Left forelimb (tissue), 1 donor: Measurements from ENCODE around the gene SMYD3.

Source experiments
- DNase-seq: peaks from one replicate; pipeline ENCODE4 v3.0.0-alpha.2; 2018; ENCODE audit warnings: low spot score

SMYD3 gene

DNA sequence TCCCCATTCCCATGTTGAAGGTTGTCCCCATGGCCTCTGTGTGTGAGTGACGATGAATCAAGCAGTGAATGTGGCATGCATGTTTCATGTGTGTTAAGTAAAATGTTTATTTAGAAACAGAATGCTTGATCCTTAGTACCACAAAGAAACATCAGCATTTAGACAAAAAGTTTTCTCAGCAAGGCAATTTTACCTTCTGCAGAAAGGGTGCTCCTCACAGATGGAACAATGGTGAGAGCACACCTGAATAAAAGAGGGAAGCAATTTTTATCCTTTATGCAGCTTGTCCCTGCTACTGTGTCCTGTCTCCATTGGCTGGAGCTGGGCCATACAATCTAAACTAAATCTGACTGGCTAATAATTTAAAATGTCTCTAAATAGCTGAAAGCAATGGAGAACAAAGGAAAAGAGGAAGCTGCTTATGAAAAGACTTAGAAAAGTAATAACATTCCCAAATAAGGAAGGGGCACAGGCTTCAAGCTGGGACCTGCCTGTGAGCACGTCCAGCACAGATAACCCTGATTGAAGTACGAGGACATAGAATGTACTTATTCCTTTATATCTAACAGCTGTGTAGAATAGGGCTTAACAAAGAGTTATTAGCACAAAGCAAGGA is 8.4 kb upstream of the SMYD3 start:
- DNase-seq, result no peak

DNA sequence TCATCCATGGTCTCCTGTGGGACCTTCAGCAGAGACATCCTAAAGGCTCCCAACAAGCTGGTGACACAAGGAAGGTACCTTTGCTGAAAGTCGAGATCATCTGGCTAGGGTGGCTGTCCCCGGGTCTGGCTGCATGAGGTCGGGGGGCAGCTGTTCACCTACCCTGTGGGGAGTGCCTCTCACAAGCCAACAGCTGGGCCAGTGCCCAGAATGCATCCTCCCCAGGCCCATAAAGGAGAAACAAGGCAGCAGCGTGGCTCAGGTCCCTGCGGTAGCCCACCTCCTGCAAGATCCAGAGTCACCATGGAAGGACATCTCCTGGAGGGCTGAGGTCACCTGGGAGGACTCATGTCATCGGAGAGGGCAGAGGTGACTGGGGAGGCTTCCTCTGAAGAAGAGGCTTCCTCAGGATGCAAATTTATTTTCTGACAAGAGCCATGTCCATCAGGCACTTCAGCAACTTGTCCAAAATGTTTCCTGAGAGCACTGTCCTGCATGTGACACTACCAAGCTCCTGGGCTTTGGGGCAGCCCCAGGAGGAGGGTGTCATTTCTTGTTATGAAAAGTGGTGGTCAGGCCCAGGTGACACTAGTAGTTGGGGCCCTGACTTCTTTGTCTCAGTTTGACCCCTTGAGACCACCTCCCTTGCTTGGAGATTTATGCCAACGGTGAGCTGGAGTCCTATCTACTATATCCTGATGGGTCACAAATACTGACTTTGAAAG is 6.7 kb upstream of the SMYD3 start:
- DNase-seq, result no peak

DNA sequence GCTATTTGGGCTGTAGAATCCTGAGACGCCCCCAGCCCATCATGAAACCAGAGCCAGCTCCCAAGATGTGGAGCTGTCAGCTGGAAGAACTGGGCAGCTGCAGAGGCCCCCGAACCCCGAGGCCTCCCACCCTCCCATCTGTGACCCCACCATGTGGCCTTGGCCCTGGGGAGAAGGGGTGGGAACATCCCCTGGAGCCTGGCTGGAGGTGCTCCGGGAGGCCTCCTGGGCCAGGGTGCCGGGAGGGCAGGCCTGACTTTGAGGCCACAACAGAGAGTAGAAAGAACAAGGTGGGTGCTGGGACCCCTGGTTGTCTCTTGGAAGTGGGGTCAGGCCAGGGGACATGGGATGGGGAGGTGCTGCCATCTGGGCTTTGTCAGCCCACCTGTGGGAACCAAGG is 6.0 kb upstream of the SMYD3 start:
- no peak for DNase-seq

DNA sequence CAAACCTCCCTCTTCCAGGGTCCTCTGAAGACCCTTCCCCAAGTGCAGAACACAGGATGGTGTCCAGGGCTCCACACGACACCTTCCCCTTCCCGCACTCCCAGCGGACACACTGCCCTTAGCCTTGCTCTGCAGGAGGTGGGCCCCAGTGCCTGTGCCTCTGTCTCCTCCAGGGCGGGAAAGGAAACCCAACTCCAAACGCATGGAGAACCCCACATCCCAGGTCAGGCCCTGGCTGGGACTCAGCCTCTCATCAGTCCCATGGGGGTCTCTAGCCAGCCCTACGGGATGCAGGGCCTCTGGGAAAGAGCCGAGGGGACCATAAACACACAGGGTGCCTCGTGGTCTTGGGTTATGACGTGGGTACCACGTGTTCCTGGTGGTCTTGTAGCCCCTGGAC is 5.6 kb upstream of the SMYD3 start:
- no peak for DNase-seq

DNA sequence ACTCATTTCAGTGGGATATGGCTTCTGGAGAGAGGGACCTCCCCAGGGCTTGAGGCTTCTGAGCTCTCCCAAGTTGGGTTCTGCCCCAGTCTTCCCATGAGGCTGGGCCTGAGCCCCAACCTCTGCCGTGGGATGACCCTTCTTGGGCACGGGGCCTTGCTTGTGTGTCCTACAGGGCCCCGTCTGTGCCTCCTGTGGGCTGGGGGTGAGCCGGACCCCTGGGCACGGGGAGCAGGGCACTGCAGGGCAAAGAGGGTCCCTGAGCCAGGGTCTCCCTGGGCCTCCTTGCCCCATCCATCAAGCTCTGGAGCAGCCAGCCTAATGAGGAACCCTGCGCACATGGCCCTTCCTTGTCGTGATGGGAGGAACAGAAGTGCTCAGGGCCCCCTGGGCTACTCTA is 5.2 kb upstream of the SMYD3 start:
- no peak for DNase-seq

DNA sequence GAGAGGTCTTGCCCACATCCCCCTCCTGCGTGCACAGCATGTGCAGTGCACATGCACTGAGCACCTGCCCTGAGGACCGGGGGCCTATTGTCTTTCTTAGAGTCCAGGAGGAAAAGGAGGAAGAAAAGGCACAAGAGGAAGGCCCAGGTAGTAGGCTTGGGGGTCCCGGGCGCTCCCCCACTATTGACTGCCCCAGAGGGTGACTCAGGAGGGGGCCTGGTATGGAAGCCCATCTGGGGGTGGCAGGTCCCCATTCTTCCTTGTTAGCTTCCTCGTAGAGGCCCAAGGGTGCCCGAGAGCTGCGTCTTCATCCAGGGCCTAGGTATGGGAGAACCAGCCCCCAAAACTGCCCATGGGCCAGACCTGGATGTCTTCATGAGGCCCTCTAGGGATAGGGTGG is 4.1 kb upstream of the SMYD3 start:
- DNase-seq, result no peak

DNA sequence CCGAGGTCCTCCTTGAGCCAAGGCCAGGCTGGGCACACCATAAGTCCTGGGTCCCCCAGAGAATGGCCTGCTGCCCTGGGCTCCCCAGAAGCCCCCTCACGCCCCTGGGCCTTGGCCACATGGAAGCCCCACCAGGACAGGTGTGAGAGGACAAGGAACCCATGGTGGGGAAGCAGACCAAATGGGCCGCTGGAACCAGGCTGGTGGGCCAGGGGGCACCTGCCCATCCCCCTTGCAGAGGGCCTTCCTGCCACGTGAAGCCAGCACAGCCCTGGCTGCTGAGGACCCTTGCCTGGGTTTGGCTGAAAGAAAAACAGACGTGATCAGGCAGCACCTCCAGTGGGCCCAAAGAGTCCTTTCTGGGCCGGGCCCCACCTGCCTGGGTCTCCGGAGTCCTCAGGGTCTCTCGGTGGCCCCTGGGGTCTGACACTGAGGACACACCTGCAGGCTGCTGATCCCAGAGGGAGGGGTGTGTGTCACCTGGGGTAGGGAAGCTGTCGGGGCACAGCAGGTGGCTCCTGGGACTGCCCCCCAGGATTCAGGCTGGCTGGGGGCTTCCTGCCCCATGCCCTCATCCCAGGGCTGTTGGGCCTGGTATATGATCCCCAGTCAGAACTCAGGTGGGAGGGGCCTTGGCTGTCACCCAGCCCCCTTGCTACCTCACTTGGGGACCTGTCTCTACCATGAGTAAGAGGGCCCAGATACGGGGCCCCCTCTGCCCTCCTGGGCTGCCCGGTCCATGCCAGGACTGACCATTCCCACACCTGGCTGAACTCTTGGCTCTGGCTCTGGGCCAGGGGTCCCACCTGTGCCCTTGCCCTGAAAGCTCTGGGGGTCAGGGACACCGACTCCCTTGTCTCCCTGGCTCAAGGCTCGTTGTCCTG is 3.3 kb upstream of the SMYD3 start:
- no peak for DNase-seq

DNA sequence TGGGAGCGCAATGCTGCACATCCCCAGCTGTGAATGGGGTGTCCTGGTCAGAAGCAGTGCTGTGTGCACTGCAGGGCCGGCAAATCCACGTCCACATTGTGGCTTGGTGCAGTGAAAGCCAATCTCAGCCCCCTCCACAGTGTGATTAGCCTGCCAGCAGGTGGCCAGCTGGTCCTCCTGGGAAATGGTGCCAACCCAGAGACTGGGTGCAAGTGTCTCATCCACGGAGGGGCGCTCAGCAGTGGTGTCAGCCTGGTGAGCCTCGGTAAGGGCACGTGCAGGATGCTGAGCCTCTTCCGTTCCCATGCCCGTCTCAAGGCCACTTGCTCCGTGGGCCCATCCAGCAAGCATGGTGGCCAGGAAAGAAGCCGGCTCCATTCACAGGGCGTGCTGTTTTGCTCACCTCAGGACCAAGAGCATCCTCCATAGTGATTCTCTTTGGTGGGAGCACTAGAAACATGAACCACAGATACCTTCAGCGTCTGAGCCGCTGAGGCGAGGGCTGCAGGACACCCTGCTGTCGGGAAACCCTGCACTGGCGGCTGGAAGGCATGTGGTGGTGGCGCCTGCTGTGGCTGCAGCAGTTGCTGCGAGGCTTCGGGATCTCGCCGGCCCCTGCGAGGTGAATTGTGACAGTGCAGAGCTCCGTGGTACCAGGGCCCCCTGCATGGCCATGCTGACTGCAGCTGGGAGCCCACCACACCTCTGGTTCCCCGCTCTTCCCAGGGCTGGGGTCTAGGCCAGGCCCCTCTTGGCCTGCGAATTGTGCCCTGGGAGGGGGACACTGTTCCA is 2.0 kb upstream of the SMYD3 start:
- DNase-seq, result no peak

DNA sequence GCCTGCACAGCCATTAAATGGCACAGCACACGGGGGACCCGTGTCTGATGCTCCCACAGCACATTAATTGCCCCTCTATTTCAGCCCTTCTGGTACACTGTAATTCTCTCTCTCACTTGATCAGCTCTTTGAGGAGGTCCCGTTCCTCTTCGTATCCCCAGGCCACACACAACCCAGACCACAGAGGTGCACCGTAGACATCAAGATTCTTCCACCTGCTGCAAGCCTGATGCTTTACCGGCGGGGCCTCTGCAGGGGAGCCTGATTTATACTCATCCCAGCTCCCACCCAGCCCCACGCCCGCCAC is 759 bp downstream of the SMYD3 start:
- DNase-seq, result no peak

DNA sequence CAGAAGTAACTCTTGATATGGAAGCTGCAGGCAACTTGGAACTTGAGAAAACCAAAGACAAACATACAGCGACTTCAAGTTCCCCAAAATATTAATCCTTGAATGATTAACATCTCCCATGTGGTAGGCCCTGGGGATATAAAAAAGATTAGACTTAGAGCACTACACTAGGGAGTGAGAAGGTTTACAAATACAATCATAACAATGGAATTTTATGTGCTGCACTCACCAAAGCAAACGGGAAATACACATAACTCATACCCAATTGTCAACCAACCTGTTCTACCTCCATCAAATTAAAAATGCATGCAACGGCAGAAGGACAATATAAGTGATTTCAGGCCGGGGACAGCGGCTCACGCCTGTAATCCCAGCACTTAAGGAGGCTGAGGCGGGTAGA is 3.7 kb downstream of the SMYD3 start:
- DNase-seq, result no peak

DNA sequence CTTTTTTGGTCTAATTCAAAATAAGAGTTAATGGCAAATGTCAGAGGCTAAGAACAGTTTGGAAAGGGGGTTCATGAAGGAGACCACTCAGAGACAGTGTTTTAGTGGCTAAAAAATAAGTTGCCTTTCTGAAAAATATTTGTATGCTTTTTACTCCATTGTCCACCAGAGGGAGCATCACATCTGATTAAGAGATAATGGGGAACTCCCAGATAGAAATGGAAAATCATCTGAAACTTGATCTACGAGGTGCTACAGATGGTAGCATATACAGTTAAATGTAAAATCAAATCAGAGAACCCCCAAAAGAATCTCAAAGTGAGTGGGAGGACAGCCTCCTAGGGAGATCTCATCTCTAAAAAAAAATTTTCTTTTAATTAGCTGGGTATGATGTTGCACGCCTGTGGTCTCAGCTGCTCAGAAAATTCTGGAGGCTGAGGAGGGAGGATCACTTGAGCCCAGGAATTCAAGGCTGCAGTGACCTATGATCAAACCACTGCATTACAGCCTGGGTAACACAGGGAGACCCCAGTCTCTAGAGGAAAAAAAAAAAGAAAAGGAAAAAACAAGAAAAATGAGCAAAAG is 9.7 kb downstream of the SMYD3 start:
- no peak for DNase-seq

DNA sequence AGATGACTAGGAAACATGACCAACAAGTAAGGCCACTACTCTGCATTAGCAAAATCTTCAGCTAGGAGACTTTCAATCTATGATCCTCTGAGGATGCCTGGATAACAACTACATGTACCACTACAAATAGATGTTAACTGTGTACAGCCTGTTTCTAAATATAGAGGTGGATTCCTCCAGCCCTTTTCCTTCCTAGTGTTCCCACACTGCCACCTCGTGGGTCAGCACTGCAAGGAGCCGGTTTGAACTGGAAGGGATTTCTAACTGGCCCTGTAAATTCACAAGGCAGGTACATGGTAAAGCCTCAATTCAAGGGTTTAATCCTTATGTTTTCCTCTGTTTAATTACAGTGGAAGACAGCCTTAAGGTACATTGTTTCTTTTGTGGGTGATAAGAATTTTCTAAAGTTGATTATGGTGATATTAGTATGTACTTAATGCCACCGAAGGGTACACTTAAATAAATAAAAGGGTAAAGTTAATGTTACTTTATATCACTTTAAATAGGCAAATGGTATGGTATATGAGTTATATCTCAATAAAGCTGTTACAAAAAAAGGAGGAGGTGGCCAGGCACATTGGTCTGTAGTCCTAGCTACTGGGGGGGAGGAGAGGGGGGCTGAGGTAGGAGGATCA is 14.4 kb downstream of the SMYD3 start:
- no peak for DNase-seq

DNA sequence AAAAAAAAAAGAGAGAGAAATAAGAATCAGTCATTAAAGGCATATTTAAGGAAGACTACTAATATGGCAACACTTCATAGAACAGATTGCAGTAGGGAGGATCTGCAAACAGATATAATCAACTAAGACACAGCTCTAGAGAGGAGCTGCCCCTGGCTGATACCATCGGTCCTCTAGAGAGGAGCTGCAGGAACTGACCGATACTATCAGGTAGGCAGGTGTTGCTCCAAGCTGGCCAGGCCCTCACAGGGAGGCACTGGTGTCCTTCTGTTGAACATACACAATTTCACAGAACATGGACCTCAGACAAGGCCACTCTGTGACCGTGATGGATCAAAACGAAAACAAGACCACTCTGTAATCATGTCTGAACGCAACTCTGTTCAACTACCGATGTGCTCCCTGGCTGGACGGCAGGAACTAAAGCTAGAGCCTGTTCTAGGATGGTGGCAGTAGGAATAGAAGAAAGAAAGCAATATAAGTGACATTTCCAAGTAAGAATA is 15.5 kb downstream of the SMYD3 start:
- no peak for DNase-seq

DNA sequence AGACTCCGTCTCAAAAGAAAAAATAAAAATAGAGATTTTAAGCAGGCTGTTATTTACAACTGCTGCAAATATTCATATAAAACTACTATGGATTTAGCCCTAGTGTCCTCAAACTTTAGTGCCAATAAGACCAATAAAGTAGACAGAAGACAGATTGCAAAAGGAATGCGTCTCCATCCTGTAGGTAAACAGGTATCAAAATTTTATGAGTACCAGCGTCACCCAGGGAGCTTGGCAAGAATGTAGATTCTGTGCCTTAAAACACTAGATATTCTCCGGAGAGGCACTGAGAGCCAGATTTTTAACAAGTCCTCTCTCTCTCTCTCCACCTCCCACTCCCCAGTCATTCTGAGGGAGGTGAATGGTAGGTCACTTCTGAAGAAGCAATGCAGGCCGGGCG is 18.4 kb downstream of the SMYD3 start:
- no peak for DNase-seq

DNA sequence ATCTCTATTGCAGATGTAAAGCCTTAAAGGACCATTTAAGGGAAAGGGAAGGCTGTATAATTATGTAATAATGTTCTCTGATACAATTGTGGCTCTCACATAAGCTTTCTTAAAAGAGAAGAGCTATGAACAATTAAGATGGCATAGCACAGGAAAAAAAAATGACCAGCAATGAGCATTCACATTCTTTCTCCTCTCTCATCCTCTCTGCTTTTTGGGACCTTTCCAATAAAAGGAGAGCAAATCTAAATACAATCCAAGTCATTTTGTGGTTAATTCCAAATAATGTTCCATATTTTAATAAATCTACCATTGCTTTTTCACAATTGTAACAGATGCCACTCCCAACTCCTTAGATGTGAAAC is 23.5 kb downstream of the SMYD3 start:
- DNase-seq, result no peak

DNA sequence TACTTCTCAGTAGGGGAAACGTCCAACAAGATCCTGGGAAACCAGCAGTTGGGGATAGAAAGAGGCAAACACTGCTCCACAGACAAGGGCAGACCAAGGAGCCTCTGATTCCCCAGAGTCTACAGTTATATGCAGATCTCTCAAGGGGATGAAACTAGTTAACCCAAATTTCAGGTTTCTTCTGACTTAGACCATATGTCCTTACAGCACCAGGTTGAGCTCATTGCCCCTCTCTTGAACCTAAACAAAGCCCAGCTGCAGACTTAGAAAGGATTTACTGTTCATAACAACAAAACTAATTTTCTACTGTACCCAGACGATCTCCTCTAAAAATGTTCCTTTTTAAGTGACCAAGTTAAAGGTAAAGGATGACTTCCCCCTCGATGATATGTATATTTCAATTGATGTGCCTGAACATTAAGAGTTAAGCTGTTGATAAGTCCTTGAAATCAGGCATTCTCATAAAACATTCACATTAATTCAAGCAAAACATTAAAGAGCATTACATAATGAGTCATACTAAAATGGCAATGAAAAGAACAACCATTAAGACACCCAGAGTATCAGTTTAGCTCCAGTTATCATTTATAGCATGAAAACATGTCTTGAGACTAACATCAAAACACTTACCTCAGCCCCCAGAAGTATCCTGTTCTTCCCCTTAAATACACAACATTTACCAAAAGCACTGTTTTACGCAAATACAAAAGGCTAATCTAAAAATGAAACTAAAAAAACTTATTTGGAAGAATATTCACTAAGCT is 24.1 kb downstream of the SMYD3 start:
- DNase-seq, result no peak

DNA sequence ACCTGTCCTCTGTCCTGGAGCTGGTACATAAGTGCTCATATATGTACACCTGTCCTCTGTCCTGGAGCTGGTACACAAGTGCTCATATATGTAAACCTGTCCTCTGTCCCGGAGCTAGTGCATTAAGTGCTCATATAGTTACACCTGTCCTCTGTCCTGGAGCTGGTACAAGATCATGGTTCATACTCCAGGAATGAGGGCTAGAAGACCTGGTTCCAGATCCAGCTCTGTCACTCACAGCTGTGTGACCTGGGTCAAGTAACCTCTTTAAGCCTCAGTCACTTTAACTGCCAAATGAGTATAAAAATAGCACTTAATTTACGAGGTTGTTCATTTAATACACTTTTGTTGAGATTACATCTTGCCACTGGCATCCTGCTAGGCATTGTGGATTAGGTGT is 28.0 kb downstream of the SMYD3 start:
- no peak for DNase-seq

DNA sequence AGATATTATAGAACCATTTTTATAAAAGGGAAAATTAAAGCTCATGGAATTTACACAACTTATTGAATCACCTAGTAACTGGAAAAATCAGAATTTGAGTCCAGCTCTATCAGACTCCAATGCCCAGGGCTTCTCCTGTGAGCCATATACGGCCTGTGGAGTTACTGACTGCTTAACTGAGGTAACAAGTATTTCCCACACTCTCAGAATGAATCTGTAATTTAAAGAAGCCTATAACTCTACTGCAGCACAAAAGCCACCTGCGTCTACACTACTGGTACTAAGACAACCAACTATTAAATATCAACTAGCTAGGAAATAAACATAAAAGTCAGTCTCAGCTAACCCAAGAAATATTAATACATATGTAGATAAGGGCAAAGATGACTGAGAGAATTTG is 29.4 kb downstream of the SMYD3 start:
- DNase-seq, result no peak

DNA sequence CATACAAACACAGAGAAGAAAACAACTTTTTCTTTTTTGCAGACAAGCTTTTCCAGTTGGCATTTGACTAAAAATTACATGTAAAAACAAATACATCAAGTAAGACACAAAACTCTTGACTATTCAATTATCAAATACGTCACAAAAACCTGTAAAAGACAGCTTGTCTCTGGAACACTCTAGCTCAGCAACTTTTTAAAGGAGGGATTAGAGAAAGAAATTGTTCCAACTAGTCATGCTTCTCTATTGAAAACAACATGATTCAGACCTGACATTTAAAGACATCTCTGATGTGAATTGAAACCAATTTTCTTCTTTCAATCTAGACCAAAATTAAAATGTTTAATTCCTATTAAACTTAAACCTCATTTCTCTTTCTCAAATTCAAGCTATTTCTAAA is 30.3 kb downstream of the SMYD3 start:
- DNase-seq, result no peak

DNA sequence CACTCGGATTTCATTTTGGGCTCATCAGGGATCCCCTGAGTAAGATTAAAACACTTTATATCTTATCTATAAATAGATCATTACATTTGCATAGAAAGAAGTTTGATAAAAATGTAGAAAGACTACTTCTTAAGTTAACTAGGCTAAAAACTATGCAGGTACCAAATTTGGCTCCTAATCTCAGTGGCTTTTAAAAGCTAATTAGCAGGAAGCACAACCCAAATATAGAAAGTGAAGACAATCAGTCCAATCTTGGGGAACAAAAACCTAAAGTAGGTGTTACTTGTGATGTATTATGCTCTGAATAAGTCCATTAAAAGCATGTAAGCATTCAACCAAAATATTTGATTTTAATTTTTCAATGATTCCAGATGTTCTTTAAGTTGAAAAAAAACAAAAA is 35.4 kb downstream of the SMYD3 start:
- no peak for DNase-seq

DNA sequence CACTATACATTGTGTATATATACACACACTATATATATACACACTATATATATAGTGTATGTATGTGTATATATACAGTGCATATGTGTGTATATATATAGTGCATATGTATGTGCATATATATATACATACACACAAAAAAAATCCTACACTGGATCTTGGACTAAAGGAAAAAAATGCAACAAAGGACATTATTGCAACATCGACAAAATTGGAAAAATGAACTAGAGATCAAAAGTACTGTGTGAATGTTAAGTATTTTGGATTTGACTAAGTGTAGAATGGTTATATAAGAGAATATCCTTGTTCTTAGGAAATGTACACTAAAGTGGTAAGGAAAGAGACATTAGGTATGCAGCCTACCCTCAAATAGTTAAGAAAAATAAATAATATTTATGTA is 36.5 kb downstream of the SMYD3 start:
- DNase-seq, result no peak
